Motor neuron (in vitro differentiated cells): ENCODE results near the gene C4orf51. TPM values are rescaled to one million over a fixed set of nuclear protein-coding genes. Genes with fewer than 3 reads are reported as not detected.
A peak's percentile ranks its signal among the peaks of the same experiment; 100 is the strongest.

Source experiments
- ATAC-seq, 8 experiments: fragments of 200-7000 bp; cut with Tn5 transposase; replicated peaks in 6 of 8; 2 replicates each; pipeline ENCODE4 v1.8.0; 2021; ENCODE audit warnings: mild to moderate bottlenecking in 8 of 8, moderate library complexity in 8 of 8
- H3K27ac ChIP-seq, 2 donors: fragments of 250-450 bp; sonication (Bioruptor Pico); 2 replicates each; pipeline ENCODE4 v1.9.0; 2021; ENCODE audit warnings: antibody characterized with exemption in 2 of 2, mild to moderate bottlenecking in 2 of 2, moderate library complexity in 1 of 2
- H3K4me1 ChIP-seq, 2 donors: fragments of 250-450 bp; sonication (Bioruptor Pico); replicated peaks in 1 of 2; 2 replicates each; pipeline ENCODE4 v1.6.1; 2021; ENCODE audit warnings: antibody characterized with exemption in 2 of 2, mild to moderate bottlenecking in 2 of 2, moderate library complexity in 1 of 2
- H3K4me3 ChIP-seq, 5 donors: fragments of 250-450 bp; sonication (Bioruptor Pico); 2 replicates each; pipeline ENCODE4 v1.9.0; 2021; ENCODE audit warnings: antibody characterized with exemption in 5 of 5, mild to moderate bottlenecking in 5 of 5, moderate library complexity in 4 of 5
- WGBS, 10 experiments: fragments of 450-650 bp; shearing (Covaris generic); methylation state at CpG; one replicate each; pipeline ENCODE4 v1.0.0; 2022; 5-methylcytosine and 5-hydroxymethylcytosine counted together
- in situ Hi-C, 9 experiments: fragments of 400-800 bp; cut with MboI; loops; one replicate each; pipeline ENCODE4 v1.15.0; 2021; ENCODE audit warnings: low sequenced_read_pairs in 9 of 9, low pct_unique_long_range_greater_than_20kb in 2 of 9; ENCODE audit not compliant: unreplicated experiment in 9 of 9
- total RNA-seq, 8 experiments: library from RNA; unstranded; fragments of 300-600 nt; gene quantifications; 2 replicates each; pipeline versions ENCODE4 v1.2.3 to v1.2.4, GENCODE V29; 2022

C4orf51 gene
- total RNA-seq, 8 experiments from 2014 or later: not detected

DNA sequence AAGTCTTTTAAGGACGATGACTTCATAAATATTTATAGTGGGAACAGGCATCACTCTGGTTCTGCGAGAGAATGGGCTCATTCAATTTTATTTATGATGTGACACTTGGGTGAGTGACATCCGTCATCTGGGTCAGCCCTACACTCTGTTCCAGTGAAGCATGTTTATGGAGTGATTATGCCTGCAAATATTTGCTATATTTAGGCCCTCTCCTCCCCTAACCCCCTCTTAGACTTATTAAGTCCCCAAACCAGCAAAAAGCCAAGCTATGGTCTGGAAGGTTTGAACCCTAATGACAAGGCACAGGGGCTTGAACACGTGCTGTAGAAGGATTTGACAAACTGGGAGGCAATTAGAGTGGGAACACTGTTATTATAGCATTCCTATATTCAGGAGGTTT lies 55.9 kb downstream of the C4orf51 start:
- in situ Hi-C loops: loop anchor here in 1 of 9 experiments (25.0 kb wide), 1 partner anchor 524 kb away; no protein-coding TSS in a partner anchor
- 0 to 100% (median 82%) methylated on average over 1 to 4 of the region's 4 CpGs; no CpG with 5 or more reads in 2 of the 10 experiments for WGBS, 10 experiments
- ATAC-seq: no peak
- Histone ChIP-seq H3K4me1 (peaks cover 14 to 30% of the 10 kb centered on the region in 2 donors), H3K27ac (no peak overlapping the region), H3K4me3 (no peak overlapping the region)

DNA sequence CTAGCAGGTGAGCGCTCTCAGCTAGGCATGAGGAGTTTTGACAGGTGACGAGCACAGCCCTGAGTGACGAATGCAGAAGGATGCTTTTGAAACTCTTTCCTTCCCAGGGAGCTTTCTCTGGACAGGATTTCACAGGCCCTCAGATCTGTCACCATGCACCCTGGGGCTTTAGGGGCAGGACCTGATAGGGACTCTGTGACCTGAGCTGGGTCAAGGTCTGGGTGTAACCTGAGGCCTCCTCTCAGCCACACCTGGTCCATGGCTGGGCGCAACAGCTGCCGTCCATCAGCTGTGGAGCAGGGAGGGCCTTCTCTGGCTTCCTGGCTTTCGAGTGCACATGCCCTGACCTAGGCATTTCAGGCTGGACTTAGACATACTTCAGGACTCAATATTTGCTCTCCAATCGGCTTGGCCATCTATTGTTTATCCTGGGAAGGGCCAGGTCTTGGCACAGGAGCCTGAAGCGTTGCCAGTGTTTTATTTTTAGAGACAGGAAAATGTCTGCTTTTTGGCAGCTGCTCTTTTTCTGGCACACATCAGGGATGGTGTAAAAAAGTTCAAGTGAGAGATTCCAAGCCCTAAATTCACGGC lies 56.4 kb downstream of the C4orf51 start:
- no peak overlapping the region for H3K27ac ChIP-seq
- ATAC-seq: no peak
- H3K4me1 ChIP-seq: peaks cover 14 to 27% of the 10 kb centered on the region in 2 donors
- no peak overlapping the region for H3K4me3 ChIP-seq
- in situ Hi-C loops: loop anchor here in 1 of 9 experiments (25.0 kb wide), 1 partner anchor 524 kb away; no protein-coding TSS in a partner anchor
- 70 to 100% (median 90%) methylated on average over 1 to 8 of the region's 9 CpGs; no CpG with 5 or more reads in 3 of the 10 experiments for WGBS, 10 experiments

DNA sequence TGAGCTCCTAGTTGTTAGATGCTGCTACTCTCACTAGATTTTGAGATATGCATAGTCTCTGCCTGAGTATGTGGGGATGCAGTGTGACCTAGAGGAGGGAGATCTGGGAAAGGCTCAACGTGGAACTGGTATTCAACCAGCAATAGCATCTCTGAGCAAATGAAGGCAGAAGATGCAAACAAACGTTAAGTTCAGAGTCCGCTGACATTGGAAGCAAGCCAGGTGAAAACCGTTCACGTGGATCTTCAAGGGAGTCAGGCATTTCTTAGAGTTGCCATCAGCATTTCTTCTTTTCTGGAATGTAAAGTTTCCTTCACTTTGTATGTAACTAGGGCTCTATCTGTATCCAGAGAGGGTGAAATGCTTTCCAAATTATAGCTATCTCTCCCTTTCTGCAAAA lies 59.9 kb downstream of the C4orf51 start:
- H3K4me1 ChIP-seq: peaks cover 6 to 12% of the 10 kb centered on the region in 2 donors
- in situ Hi-C loops: loop anchor here in 1 of 9 experiments (25.0 kb wide), 1 partner anchor 528 kb away; no protein-coding TSS in a partner anchor
- ATAC-seq: peak in 1 of 8 experiments; percentile 10
- no peak overlapping the region for H3K27ac ChIP-seq
- H3K4me3 ChIP-seq: no peak overlapping the region
- 20 to 100% (median 70%) methylated on average over 1 to 5 of the region's 5 CpGs for WGBS, 10 experiments

DNA sequence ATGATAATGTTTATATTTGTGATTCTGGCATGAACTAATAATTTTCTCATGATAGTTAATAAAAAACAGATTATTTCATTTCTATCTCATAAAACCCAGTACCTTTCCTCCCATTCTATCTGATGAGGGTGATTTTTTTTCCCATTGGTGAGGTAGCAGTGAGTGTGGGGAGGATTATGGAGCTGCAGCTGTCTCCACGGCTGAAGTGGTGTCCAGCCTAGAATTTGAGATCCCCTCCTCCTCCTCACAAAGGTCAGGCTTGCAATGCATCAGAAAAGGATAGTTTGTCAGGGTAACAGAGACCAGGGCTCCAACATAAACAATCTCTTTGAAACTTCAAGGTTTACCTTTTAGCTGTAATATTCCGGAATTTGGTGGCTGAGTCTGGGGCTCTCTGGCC lies 60.9 kb downstream of the C4orf51 start:
- ATAC-seq: peak in 1 of 8 experiments; percentile 68
- Histone ChIP-seq H3K27ac (no peak overlapping the region), H3K4me3 (no peak overlapping the region), H3K4me1 (peaks cover 2 to 3% of the 10 kb centered on the region in 2 donors)
- 42 to 85% (median 57%) methylated on average over 1 to 2 of the region's 2 CpGs; no CpG with 5 or more reads in 5 of the 10 experiments for WGBS, 10 experiments
- in situ Hi-C loops: loop anchor here in 1 of 9 experiments (25.0 kb wide), 1 partner anchor 529 kb away; no protein-coding TSS in a partner anchor

DNA sequence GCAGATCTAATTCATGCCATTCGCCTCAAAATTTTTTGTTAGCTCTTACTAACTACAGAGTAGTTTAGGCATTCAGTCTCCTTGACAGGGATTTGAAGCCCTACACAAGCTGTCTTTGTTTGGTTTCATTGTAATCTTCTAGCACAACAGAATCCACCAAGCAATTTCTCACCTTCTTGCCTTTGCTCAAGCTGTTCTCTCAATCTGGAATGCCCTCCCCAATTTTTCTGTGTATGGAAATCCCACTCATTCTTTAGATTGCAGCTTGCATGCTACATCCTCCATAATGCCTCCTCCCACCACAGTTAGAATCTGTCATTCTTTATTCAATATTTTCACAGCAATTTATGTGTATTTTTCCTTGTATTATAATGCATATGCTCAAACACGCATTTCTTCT lies 63.7 kb downstream of the C4orf51 start:
- no peak overlapping the region for H3K4me3 ChIP-seq
- 48 to 100% (median 90%) methylated on average over 1 to 2 of the region's 2 CpGs; no CpG with 5 or more reads in 1 of the 10 experiments for WGBS, 10 experiments
- ATAC-seq: no peak
- H3K4me1 ChIP-seq: no peaks in the 10 kb centered on the region
- no peak overlapping the region for H3K27ac ChIP-seq
- in situ Hi-C loops: loop anchor here in 1 of 9 experiments (25.0 kb wide), 1 partner anchor 531 kb away; no protein-coding TSS in a partner anchor

DNA sequence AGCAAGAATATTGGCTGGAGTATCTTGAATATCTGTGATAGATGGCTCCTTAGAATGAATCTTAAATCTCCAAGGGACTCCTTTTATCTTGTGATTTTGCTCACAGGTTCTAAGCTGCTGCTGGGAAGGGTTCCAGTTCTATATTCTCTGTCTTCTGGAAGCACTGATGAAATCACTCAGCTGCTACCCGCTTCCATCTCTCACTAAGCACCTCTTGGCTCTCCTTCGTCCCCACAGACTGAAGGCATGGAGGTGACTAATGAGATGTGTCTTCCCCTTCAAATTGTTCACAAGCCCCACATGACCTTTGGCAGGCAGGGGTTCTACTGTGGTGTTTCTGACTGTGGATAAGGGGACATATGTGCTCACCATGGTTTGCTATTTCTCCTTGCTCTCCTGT lies 75.9 kb downstream of the C4orf51 start:
- Histone ChIP-seq H3K27ac (no peak overlapping the region), H3K4me3 (no peak overlapping the region), H3K4me1 (peaks cover 0 to 3% of the 10 kb centered on the region in 2 donors)
- WGBS, 10 experiments: 90 to 100% (median 100%) methylated on average over 1 to 2 of the region's 2 CpGs; no CpG with 5 or more reads in 5 of the 10 experiments
- in situ Hi-C loops: no loop called here
- no peak for ATAC-seq

DNA sequence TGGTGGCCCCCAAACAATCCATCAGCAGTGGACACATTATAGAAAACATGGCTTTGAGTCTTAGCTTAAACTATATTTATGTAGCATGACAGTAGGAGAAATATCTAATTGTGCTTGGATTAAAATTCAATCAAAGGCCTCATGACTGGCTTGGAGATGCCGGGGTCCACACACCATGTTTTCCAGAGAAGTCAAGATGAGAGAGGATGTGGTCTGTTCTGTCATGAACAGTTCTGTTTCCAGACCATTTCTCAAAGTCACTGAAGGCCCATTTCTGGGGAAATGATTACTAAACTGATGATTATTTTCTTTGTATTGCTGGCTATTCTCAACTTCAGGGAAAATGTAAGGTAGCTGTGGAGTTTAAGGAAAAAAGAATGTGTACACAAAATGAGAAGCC lies 76.3 kb downstream of the C4orf51 start:
- in situ Hi-C loops: no loop called here
- peaks cover 0 to 3% of the 10 kb centered on the region in 2 donors for H3K4me1 ChIP-seq
- H3K27ac ChIP-seq: no peak overlapping the region
- no peak overlapping the region for H3K4me3 ChIP-seq
- WGBS, 10 experiments: 38 to 100% (median 100%) methylated on average over 1 of the region's 1 CpG; no CpG with 5 or more reads in 5 of the 10 experiments
- no peak for ATAC-seq

DNA sequence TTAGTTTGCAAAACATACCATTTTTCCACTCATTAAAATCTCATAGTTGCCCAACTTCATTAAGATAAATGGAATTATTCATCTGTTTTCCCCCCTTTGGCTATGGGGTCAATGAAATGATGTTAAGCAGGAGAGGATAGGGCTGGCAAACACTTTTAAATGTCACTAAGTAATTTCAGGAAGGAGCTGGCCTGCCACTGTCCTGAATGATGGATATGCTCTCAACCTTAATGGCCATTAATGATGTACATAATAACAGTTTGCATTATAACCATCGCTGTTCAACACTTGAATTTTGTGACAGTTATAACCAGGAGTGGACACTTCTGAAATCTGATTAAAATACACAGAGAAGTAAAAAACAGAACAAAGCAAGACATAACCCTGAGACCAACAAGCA lies 77.2 kb downstream of the C4orf51 start:
- in situ Hi-C loops: no loop called here
- Histone ChIP-seq H3K4me1 (peaks cover 0 to 3% of the 10 kb centered on the region in 2 donors), H3K27ac (no peak overlapping the region), H3K4me3 (no peak overlapping the region)
- WGBS, 10 experiments: 20 to 100% (median 83%) methylated on average over 1 of the region's 1 CpG; no CpG with 5 or more reads in 1 of the 10 experiments
- ATAC-seq: peak in 2 of 8 experiments; percentile 59 to 64

DNA sequence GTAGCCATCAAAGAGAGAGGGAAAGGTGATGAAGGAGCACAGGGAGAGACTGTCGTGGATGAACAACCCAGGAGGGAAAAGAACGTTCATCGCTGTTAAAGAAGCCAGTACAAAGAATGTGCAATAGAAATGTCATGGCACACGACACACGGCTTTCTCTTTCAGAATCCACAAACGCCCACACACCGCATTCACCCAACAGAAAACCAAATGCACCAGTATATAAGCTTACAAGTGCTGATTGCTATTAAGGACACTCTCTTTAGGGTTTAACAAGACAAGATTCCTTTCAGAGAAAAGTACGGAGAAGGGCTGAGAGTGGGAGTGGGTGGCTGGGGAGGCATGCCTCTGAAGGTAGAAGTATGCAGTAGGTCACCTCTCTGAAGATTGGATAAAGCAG lies 80.2 kb downstream of the C4orf51 start:
- ATAC-seq: no peak
- in situ Hi-C loops: no loop called here
- Histone ChIP-seq H3K27ac (no peak overlapping the region), H3K4me1 (peaks cover 0 to 3% of the 10 kb centered on the region in 2 donors), H3K4me3 (no peak overlapping the region)
- WGBS, 10 experiments: 88 to 100% (median 93%) methylated on average over 3 to 8 of the region's 8 CpGs; no CpG with 5 or more reads in 4 of the 10 experiments

DNA sequence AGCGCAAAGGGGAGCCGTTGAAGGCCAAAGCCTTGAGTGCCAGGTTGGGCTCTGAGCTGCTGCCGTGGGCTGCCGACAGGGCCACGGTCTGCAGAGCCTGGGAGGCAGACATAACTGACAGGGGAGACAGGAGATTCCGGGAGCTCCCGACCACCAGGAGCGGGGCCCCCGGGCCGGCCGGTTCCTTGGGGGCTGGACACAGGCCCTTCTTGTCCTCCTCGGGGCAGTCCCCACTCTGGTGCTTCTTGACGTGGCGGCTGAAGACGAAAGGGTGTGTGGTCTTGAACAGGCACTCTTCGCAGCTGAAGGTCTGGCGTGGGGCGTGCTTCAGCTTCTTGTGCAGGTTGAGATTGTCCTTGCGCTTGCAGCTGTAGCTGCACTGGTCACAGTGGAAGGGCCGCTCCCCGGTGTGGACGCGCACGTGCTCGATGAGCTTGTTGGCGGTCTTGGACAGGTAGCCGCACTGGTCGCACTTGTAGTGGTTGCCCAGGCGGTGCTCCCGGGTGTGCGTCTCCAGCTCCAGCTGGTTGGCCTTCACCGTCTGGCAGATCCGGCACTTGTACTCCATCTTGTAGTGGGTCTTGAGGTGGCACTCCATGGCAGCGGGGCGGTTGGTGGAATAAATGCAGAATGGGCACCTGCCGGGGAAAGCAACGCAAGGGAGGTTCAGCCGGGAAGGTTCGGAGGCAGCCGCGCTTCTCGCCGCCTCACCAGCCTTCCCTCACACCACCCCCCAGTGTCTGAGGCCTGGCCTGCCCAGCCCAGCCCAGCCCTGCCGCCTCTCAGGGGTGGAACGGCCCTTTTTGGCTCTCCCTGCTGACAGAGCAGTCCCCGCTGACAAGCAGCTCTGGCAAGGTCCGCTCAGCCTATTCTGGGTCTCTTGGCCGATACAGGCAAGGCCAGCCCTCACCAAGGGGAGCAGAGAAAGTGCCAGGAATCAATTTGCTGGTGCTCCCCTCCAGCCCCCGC lies 81.3 kb downstream of the C4orf51 start:
- ATAC-seq: no peak
- Histone ChIP-seq H3K4me3 (no peak overlapping the region), H3K4me1 (peaks cover 0 to 3% of the 10 kb centered on the region in 2 donors), H3K27ac (no peak overlapping the region)
- in situ Hi-C loops: no loop called here
- WGBS, 10 experiments: 93 to 100% (median 98%) methylated on average over 1 to 13 of the region's 49 CpGs; no CpG with 5 or more reads in 4 of the 10 experiments

DNA sequence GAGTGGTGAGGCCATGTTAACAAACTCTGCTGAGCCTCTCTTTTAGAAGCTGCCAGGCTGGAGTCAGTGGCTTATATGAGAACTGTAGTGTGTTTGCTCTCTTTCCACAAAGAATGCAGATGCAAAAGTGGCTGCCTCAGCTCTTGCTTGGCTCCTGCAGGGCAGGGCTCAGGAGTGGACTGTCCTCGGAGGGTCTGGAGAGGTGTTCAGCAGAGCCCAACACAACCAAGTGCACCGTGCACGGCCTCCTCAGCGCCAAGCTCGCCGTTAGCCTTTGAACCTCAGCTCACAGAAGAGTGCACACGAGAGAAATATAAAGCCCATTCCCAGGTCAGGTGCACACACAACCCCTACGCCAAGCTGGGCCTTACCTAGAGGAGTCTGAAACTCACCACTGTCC lies 82.8 kb downstream of the C4orf51 start:
- in situ Hi-C loops: no loop called here
- no peaks in the 10 kb centered on the region for H3K4me1 ChIP-seq
- no peak overlapping the region for H3K27ac ChIP-seq
- H3K4me3 ChIP-seq: no peak overlapping the region
- WGBS, 10 experiments: 80 to 100% (median 90%) methylated on average over 1 to 3 of the region's 8 CpGs; no CpG with 5 or more reads in 6 of the 10 experiments
- no peak for ATAC-seq

DNA sequence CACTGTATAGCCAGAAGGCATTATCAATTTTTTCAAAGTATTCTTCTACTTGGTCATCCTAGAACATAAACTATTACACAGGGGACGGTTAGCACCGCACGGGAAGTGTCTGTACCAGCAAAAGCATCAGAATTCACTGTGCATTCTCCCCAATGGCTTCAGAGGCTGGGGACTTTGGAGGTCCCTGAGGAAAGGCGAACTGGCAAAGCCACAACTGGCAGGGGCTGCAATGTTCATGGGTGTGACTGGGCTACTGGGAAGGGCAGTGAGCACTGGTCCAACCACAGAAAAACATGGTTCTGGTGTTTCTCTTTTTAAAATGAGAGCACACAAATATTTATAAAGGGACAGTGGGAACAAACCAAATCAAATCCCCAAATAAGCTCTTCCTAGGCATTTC lies 83.5 kb downstream of the C4orf51 start:
- H3K27ac ChIP-seq: no peak overlapping the region
- ATAC-seq: no peak
- no peak overlapping the region for H3K4me3 ChIP-seq
- WGBS, 10 experiments: 96 to 100% (median 99%) methylated on average over 4 of the region's 4 CpGs; no CpG with 5 or more reads in 6 of the 10 experiments
- H3K4me1 ChIP-seq: no peaks in the 10 kb centered on the region
- in situ Hi-C loops: no loop called here

DNA sequence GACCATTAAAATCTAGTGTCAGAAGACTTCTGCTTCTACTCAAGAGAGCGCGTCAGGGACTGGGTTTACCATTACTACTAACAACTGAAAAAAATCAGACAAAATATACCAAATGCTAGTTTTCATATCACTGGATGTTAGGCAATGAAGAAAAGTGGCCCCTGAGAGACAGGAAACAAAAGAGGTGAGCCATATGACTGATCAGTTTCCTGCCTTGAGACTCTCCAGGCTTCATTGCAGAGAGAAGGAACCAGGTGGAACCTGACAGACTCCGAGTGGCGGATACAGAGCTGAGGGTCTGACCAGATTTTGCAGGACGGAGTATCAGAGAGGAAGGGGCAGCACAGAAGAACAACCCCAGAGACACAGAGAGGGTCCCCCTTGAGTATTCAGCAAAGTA lies 86.3 kb downstream of the C4orf51 start:
- no peak overlapping the region for H3K4me3 ChIP-seq
- H3K27ac ChIP-seq: no peak overlapping the region
- in situ Hi-C loops: no loop called here
- no peaks in the 10 kb centered on the region for H3K4me1 ChIP-seq
- WGBS, 10 experiments: 90 to 100% (median 100%) methylated on average over 1 to 5 of the region's 5 CpGs; no CpG with 5 or more reads in 1 of the 10 experiments
- ATAC-seq: no peak
